ENCODE results near the gene WDR83. TPM values are rescaled to one million over a fixed set of nuclear protein-coding genes. Genes with fewer than 3 reads are reported as not detected.
"Not testable (repeated sequence)": the region's sequence is repeated elsewhere in the genome, so short reads cannot be mapped to it uniquely, and the experiment has no call there.

Gene WDR83, protein sequence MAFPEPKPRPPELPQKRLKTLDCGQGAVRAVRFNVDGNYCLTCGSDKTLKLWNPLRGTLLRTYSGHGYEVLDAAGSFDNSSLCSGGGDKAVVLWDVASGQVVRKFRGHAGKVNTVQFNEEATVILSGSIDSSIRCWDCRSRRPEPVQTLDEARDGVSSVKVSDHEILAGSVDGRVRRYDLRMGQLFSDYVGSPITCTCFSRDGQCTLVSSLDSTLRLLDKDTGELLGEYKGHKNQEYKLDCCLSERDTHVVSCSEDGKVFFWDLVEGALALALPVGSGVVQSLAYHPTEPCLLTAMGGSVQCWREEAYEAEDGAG
- 4.6 TPM for total RNA-seq

DNA sequence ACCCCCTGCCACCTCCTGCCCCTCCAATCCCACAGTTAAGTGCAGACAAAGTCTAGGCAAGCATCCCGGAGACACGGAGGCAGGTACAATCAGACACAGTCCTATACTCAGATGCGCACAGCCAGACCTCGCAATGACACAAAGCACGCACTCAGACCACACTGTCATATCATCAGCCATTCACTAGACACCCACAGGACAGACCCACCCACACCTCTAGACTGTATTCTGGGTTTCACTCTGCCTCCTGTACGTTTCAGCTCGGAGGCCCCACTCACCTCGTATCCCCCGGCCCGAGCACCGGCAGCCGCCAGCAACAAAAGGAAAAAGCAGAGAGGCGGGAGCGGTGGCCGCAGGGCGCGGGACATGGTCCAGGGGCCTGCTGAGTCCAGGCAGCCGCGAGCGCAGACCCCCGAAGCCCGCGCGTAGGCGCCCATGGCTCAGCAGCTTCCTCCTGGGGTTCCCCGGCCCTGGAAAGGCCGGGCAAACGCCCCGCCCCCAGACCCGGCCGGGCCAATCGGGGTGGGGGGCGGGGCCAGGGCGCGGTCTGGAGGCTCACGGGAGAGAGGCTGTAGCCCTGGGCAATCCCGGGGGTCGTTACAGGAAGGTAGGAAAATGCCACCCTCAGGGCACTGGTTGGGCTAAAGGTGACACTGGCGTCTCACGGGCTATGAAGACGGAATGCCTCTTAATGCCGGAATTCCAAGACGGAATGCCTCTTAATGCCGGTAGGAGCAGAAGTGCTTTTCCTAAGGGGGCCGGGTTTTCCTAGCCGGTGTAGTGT, at the start of gene WDR83, which contains the start of gene MAN2B1:
Gene WDR83, plus strand, starts transcription at position 543 of the 784 bp plus-strand sequence. CDS start 2,984 bp downstream, outside the sequence.
Gene MAN2B1, minus strand, starts transcription at position 478 of the 784 bp plus-strand sequence. Its CDS starts 41 bp downstream, at position 437.
- DNase-seq = no peak

DNA sequence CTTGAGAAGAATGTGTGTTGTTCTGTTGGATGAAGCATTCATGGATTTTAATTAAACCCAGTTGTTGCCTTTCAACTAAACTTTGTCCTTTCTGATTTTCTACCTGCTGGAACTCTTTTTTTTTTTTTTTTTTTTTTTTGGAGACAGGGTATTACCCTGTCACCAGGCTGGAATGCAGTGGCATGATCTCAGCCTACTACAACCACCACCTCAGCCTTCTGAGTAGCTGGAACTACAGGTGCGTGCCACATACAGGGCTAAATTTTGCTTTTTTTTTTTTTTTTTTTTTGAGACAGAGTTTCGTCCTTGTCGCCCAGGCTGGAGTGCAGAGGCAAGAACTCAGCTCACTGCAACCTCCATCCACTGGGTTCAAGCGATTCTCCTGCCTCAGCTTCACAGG, 49.0 kb upstream of the WDR83 start:
- DNase-seq = no peak

DNA sequence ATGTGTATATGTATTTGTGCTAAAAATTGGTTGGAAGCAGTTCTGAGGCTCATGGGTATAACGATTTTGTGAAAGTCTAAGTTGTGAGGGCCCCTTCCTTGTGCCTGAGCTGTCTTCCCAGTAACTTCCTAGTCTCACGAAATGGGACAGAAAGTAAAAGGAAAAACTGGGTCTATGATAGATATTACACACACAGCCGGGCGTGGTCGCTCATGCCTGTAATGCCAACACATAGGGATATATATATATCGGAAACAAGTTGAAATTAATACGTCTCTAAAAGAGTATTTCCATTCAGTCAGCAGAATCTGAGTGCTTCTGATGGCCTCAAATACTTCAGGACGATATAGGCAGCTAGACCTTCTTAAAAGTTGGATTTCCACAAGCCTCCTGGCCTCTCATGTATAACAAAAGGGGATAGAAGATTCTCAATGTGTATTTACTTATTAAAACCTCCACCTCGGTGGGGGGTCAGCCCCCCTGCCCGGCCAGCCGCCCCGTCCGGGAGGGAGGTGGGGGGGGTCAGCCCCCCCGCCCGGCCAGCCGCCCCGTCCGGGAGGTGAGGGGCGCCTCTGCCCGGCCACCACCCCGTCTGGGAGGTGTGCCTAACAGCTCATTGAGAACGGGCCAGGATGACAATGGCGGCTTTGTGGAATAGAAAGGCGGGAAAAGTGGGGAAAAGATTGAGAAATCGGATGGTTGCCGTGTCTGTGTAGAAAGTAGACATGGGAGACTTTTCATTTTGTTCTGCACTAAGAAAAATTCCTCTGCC, 45.2 kb upstream of the WDR83 start:
- not testable (repeated sequence) for DNase-seq

DNA sequence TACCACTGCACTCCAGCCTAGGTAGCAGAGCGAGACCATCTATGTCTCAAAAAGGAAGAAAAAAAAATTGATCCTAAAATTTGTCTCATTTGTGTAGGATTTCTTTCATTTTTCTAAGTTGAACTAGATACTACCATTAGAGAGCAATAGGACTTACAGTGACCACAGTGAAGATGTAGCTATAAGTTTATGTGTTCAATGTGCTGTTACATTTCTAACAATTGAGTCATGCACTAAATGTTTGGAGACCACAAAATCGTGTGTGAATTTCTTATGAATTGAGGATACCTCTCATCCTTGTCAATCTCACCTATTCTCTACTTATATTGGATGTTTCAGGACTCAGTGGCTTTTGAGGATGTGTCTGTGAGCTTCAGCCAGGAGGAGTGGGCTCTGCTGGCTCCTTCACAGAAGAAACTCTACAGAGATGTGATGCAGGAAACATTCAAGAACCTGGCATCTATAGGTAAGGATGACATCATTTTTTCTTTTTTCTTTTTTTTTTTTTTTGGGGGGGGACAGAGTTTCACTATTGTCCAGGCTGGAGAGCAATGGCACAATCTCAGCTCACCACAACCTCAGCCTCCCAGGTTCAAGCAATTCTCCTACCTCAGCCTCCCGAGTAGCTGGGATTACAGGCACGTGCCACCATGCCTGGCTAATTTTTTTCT, 43.1 kb upstream of the WDR83 start:
- DNase-seq = no peak

DNA sequence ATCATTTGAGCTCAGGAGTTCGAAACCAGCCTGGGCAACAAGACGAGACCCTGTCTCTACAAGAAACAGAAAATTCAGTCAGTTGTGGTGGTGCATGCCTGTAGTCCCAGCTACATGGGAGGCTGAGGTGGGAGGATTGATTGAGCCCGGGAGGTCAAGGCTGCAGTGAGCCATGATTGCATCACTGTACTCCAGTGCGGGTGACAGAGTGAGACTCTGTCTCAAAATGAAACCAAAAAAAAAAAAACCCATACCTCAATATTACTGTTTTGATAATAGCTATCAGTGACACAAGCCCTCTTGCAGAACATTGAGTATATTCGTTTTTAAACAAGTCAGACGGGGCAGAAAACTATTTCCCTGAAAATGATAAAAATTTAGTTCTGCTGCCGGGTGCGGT, 39.6 kb upstream of the WDR83 start:
- no peak for DNase-seq

DNA sequence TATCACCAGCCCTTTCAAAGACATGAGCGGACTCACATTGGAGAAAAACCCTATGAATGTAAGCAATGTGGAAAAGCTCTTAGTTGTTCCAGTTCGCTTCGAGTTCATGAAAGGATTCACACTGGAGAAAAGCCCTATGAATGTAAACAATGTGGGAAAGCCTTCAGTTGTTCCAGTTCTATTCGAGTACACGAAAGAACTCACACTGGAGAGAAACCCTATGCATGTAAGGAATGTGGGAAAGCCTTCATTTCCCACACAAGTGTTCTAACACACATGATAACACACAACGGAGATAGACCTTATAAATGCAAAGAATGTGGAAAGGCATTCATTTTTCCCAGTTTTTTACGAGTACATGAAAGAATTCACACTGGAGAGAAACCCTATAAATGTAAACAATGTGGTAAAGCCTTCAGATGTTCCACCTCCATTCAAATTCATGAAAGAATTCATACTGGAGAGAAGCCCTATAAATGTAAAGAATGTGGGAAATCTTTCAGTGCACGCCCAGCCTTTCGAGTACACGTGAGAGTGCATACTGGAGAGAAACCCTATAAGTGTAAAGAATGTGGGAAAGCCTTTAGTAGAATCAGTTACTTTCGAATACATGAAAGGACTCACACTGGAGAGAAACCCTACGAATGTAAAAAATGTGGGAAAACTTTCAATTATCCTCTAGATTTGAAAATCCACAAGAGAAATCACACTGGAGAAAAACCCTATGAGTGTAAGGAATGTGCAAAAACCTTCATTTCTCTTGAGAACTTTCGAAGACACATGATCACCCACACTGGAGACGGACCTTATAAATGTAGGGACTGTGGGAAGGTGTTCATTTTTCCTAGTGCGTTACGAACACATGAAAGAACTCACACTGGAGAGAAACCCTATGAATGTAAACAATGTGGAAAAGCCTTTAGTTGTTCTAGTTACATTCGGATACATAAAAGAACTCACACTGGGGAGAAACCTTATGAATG, 38.3 kb upstream of the WDR83 start:
- no peak for DNase-seq

DNA sequence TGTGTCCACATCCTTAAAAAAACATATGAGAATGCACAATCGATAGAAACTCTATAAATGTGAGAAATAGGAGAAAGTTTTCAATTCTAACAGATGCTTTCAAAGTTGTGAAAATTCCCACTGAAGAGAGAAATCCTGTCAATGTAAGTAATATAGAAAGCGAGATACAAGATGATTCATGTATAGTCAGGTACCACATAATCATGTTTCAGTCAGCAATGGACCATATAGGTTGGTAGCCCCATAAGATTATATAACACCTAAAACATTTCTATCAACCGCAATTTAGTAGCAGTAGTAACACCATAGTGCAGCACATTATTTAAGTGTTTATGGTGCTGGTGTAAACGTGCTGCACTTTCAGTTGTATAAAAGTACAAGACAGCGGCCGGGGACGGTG, 37.4 kb upstream of the WDR83 start:
- no peak for DNase-seq

DNA sequence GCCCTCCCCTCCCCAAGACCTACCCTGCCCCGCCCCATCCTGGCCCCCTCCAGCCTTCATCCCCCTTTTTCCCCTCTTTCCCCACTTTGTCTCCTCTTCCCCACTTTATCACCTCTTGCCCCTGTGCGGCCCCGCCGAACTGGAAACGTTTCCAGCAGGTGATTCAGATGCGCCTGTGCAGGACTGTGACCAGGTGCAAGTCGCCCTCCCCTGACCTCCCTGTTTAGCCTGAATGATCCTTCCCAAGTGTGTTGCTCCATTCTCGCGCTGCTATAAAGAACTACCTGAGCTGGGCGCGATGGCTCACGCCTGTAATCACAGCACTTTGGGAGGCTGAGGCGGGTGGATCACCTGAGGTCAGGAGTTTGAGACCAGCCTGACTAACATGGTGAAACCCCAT, 30.0 kb upstream of the WDR83 start:
- DNase-seq = no peak

DNA sequence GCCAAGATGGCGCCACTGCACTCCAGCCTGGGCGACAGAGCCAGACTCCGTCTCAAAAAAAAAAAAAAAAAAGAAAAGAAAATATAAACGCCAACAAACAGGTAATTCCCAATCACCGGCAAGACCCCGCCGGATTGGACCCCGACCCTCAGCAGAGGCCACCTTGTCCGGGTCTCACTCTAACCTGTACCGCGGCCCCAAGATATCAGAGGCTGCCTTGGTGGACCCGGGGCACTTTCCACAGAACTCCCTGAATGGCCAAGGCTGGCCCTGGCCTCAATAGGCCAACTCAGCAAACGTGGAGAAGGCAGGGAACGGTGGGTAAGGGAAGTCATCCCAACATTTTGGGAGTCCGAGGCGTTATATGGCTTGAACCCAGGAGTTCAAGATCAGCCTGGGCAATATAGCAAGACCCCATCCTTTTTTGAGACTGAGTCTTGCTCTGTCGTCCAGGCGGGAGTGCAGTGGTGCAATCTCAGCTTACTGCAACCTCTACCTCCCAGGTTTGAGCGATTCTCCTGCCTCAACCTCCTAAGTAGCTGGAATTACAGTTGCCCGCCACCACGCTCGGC, 27.9 kb upstream of the WDR83 start:
- no peak for DNase-seq

DNA sequence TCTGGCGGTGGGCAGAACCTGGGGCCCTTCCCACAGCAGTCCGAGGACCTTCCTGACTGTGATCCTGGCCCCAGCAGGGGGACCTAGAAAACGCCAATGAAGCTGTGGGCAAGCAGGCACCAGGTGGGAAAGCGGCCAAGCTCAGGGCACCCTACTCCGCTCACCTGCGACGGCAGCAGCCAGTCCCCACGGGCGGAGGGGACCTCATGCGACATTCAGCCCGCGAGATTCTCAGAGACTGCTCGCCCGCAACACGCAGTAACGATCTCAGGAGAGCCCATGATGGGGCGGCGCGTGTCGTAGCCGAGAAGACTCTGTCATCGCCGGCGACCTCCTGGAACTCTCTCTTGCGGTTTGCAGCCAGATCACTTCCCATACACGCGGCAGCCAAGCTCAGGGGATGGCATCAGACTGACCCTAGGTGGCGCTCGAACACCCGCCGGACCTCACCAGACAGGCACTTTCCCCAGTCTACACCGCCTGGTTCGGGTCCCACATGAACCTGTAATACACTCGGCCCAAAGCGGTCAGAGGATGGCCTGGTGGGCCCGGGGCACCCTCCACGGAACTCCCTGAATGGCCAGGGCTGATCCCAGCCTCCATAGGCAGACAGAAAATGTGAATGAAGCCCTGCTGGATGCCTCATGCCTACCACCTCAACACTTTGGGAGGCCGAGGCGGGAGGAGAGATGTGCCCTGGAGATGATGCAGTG, 26.6 kb upstream of the WDR83 start:
- peak; percentile 15 for DNase-seq

DNA sequence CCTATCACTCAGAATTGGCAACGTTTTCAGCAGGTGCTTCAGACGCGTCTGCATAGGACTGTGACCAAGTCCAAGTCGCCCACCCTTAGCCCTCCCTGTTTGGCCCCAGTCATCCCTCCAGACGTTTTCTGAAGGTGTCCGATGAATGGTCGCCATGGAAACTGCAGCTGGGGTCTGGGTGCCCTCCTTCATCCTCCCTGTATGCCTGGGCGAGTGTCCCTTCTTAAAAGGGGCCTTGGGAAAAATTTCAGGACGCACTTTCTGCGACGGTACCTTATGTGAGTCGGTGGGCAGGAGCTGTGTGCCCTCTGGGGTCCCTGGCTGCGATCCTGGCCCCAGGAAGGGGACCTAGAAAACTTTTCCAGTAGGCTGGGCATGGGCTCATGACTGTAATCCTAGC, 25.2 kb upstream of the WDR83 start:
- DNase-seq = no peak

DNA sequence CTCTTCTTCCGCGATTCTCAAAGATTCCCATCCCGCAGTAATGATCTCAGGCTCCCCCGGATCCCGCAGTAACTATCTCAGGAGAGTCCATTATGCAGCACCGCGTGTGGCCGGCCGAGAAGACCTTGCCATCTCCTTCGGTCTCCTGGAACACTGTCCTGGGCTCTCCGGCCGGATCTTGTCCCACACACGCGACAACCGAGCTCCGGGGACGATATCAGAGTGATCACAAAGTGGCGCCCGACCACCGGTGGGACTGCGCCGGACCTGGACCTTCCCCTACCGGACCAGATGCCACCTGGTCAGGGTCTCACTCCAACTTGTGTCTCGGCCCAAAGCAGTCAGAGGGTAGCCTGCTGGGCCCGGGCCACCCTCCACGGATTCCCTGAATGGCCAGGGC, 24.1 kb upstream of the WDR83 start:
- no peak for DNase-seq

DNA sequence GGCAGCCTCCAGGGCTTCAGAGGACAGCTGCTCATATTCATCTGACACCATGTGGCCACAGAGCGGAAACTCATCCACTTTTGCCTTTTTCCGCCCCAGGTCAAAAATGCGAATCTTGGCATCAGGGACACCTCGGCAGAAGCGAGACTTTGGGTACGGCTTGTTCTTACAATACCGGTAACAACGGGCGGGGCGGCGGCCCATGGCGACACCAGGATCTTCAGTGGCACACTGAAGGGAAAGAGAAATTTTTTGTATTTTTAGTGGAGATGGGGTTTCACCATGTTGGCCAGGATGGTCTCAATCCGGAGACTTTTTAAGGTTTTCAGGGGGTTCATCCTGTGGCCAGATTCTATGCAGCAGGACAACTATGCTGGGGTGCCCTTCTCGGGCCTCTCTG, 22.9 kb upstream of the WDR83 start:
- not testable (repeated sequence) for DNase-seq

DNA sequence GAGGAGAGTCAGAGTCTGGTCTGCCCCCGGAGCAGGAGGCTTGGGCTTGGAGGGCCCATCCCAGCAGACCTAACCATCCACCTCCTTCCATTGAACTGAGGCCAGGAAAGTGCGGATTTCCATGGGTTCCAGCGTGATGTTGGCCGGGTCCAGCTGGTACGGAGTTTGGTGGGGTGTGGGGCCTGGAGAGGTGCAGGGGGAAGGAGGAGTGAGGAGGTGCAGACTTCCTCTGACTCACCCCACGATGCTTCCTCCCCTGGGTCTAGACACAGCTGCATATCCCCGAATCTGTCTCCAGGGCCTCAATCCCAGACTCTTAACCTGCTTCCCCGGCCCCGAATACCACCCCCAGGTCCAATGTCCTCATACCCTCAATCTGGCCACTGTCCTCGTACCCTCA, 20.1 kb upstream of the WDR83 start:
- no peak for DNase-seq

DNA sequence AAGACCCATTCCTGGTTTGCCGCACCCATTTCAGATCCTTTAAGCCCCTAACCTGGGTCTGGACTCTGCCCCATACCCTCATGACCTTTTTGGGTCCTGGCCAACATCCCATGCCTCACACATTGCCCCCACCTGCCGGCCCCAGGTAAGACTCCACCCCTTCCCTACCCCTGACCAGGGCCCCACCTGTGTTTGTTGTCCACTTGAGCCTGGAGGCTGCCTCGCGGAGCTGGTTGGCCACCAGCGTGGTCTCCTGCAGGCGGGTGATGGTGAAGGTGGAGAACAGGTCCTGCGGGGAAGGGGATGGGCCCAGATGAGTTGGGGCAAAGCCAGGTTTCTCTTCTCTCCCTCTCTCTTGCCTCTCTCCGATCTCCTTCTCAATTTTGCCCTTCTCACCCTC, 19.6 kb upstream of the WDR83 start:
- no peak for DNase-seq

DNA sequence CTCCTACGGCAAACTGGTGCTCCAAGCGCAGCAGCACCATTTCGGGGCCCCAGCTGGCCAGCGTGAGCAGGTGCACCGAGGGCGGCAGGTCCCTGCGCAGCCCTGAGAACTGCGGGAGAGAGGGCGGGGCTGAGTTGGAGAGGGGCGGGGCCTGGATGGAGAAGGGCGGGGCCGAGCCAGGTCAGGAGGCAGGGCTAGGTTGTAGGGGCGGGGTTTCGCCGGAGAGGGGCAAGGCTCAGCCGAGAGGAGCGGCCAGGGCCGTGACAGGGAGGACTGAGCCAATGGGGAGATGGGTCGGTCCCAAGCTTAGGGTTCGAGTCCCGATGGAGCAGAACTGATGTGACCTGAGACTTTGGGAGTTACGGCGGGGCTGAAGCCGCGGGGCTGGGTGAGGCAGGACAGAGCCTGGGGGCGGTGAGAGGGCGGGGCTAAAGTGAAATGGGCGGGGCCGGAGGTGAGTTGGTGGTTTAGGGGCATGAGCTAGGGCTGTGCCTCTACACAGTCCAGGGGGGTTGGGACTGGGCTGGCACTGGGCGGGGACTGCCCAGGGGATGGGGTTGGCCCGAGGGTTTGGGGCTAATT, 19.0 kb upstream of the WDR83 start:
- no peak for DNase-seq

DNA sequence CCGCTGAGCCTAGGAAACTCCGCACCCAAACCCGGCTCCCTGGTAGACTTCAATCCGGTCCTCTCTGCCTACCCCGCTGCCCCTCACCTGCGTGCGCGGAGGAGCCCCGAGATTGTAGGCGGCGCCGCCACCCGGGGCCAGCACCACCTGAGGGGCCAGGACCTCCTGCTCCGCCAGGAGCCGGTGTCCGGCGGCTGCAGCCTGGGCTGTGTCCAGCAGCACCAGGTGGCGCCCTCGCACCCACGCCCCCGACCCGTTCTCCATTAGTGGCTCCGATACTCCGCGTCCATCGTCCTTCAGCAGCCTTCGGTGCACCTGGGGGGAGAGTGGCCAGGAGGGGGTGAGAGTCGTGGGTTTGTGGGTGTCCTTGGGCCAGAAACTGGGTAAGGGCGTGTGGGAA, 18.5 kb upstream of the WDR83 start:
- DNase-seq = no peak

DNA sequence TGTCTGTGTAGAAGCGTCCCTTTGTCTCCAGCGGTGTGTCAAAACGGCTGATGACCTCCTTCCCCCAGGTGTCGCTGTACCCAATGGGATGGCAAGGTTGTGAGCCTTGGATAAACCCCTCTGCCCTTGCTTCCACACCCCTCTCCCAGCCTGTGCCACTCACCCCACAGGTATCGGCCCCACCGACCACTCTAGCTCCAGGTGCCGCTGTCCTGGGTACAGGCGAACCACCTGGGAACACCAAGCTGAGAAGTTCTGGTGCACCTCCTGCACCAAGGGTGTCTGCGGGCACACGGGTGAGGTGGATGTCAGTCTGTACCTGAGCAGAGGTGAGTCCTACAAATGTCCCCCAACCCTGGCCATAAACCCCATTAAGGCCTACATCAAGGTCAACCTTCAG, 16.7 kb upstream of the WDR83 start:
- DNase-seq = no peak

DNA sequence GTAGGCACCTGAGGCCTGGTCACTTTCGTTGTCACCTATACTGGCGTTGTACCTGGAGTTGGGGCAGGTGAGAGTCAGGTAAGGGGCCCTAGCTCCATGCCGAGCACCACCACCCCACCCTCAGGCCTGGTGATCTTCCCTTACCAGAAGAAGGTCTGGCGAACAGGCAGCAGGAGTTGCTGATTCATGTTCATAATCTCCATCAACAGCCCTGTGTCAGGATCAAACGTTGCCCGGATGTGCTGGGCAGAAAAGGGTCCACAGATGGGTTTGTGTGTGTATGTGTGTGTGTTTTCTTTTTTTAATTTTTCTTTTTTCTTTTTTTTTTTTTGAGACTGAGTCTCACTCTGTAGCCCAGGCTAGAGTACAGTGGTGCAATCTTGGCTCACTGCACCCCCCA, 14.4 kb upstream of the WDR83 start:
- no peak for DNase-seq

DNA sequence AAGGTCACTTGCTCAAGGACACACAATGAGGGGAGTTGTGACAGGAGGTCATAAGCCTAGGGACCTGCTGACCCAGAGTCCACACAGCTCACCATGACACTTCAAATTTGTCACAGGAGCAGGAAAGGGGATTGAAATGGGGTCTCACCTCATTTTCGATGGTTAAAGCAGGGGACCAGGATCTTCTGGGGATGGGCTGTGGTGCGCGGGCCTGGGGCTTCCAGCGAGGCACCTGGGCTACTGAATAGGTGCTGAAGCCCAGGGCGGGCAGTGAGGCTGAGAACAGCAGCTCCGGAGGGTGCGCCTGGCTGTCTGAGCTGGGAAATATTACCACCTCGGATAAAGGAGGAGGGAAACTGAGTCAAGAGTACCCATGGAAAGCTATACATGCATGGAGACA, 11.1 kb upstream of the WDR83 start:
- no peak for DNase-seq
